ENCODE results near the gene DCD. TPM values are rescaled to one million over a fixed set of nuclear protein-coding genes. Genes with fewer than 3 reads are reported as not detected.

Gene DCD
- total and polyA plus RNA-seq, 2 of the 8 experiments (the other 6 are each of a cell fraction or from before 2014, with no cell fraction given) = not detected

- Histone ChIP-seq H4K91ac (replicated peaks; ENCODE audit: insufficient read length, low read length) (no peak overlapping the region), H4K5ac (ENCODE audit: insufficient read length, low read depth, low read length) (no peak overlapping the region), H3K18ac (ENCODE audit: extremely low read depth, low read length) (no peak overlapping the region), H3K9me3 (ENCODE audit: insufficient read depth in 2 of 2, low read depth in 1 of 2, low read length in 1 of 2) (no peaks in the 10 kb centered on the region), H3K4me2 (ENCODE audit: insufficient read depth in 1 of 2, low read depth in 2 of 2, low read length in 2 of 2) (no peak overlapping the region), H3K56ac (replicated peaks; ENCODE audit: insufficient read length, low read depth, low read length) (no peak overlapping the region), H2AFZ (ENCODE audit: low read length) (no peak overlapping the region), H2AK5ac (ENCODE audit: low read depth, low read length) (no peak overlapping the region), H2BK5ac (ENCODE audit: low read depth, low read length) (no peak overlapping the region), H2BK20ac (ENCODE audit: low read length) (no peak overlapping the region), H3K4me1 (replicated peaks in 1 of 4; ENCODE audit: control insufficient read depth in 3 of 4, insufficient read depth in 4 of 4, low read length in 3 of 4) (no peaks in the 10 kb centered on the region), H3K9ac (replicated peaks in 1 of 4; ENCODE audit: extremely low read depth in 1 of 4, low read depth in 3 of 4, low read length in 3 of 4) (no peak overlapping the region), H3K79me2 (ENCODE audit: control insufficient read depth in 1 of 2, insufficient read depth in 2 of 2, low read length in 2 of 2) (no peaks in the 10 kb centered on the region), H2BK12ac (ENCODE audit: low read depth, low read length) (no peak overlapping the region), H2BK15ac (ENCODE audit: low read length) (no peak overlapping the region), H3K4ac (replicated peaks; ENCODE audit: insufficient read length, low read depth, low read length) (no peak overlapping the region), H3K23me2 (ENCODE audit: low read depth, low read length) (no peaks in the 10 kb centered on the region), H3K23ac (ENCODE audit: insufficient read length) (no peak overlapping the region), H3K79me1 (ENCODE audit: low read depth, low read length) (no peaks in the 10 kb centered on the region), H3K14ac (ENCODE audit: insufficient read length) (no peak overlapping the region), H4K20me1 (replicated peaks in 1 of 2; ENCODE audit: control insufficient read depth in 1 of 2, insufficient read depth in 2 of 2, low read length in 2 of 2) (no peaks in the 10 kb centered on the region), H3K27me3 (replicated peaks in 1 of 4; ENCODE audit: control insufficient read depth in 3 of 4, extremely low read depth in 1 of 4, insufficient read depth in 3 of 4, low read length in 3 of 4) (peaks cover 0 to 2% (median 1%) of the 10 kb centered on the region in 4 experiments; a peak in 2 of 7 replicates), H2BK120ac (replicated peaks; ENCODE audit: low read depth, low read length) (no peak overlapping the region), H4K8ac (ENCODE audit: extremely low read depth, insufficient read depth, low read length) (no peak overlapping the region; the same call in 1 of the 2 replicates), H3K4me3 (ENCODE audit: extremely low read depth in 1 of 4, insufficient read depth in 2 of 4, low read depth in 3 of 4, low read length in 4 of 4) (no peak overlapping the region), H3K36me3 (ENCODE audit: control insufficient read depth in 2 of 4, insufficient read depth in 4 of 4, low read length in 3 of 4) (no peaks in the 10 kb centered on the region), H3K27ac (ENCODE audit: low read depth, low read length) (no peak overlapping the region)
- TF ChIP-seq BRCA1 (IDR thresholded peaks at IDR 0.05; ENCODE audit: low read depth, low read length) (no peak), KDM1A (IDR thresholded peaks at IDR 0.05; ENCODE audit: borderline replicate concordance, low read length) (no peak), CBX5 (IDR thresholded peaks at IDR 0.05; ENCODE audit: low read depth, low read length) (no peak), YY1 (IDR thresholded peaks at IDR 0.05; ENCODE audit: low read depth, low read length) (no peak), CTCF (IDR thresholded peaks at IDR 0.05; ENCODE audit: control extremely low read depth in 1 of 3, insufficient read depth in 1 of 3, low read depth in 1 of 3, low read length in 3 of 3) (peak in 2 of 3 experiments; percentile 2 to 34; a peak in 1 of 4 replicates), SIN3A (conservative IDR thresholded peaks at IDR 0.05 in 1 of 2, IDR thresholded peaks at IDR 0.05 in 1 of 2; ENCODE audit: low read depth in 1 of 2, low read length in 2 of 2) (no peak), JUN (IDR thresholded peaks at IDR 0.05; ENCODE audit: low read depth, low read length) (no peak)
- CTCF ChIA-PET (ENCODE audit: partially characterized antibody) = interaction anchor here (0.5 to 6.8 kb wide), 25 partner anchors 11 to 368 kb away, joined by 3 to 48 read pairs (median 5); partner anchors contain the start of gene PPP1R1A
- DNase-seq (ENCODE audit: low read depth in 1 of 2, low spot score in 2 of 2) (no peak), FAIRE-seq (no peak)
- 54% methylated on average over 4 of the region's 4 CpGs; no CpG with 5 or more reads in 1 of the 2 experiments for WGBS, 2 experiments (ENCODE audit: extremely low coverage in 1 of 2, insufficient coverage in 1 of 2, insufficient read length in 1 of 2, insufficient replicate concordance in 2 of 2, low coverage in 1 of 2, low lambda C conversion rate in 2 of 2, missing lambda C conversion rate in 1 of 2)
- POLR2A ChIA-PET (ENCODE audit: partially characterized antibody) = no interaction called here
Observed at GRCh38 chr12:54601841-54602240, 46.3 kb downstream of the DCD start.
